Effector memory CD4-positive, alpha-beta T cell (primary cell): ENCODE results near the gene KATNAL1.

Source experiments
- DNase-seq, 3 donors: peaks; one replicate each; pipeline ENCODE4 v3.0.0-alpha.2; 2020
- H3K27ac ChIP-seq: 2 replicates; pipeline ENCODE4 v1.7.0; 2013; ENCODE audit warnings: mild to moderate bottlenecking, low read length, moderate library complexity; ENCODE audit not compliant: insufficient read depth, poor library complexity, severe bottlenecking
- H3K27me3 ChIP-seq: replicated peaks from 2 replicates; pipeline ENCODE4 v1.7.0; 2013; ENCODE audit warnings: mild to moderate bottlenecking, low read length; ENCODE audit not compliant: insufficient read depth, control insufficient read depth, poor library complexity, severe bottlenecking
- H3K36me3 ChIP-seq: 2 replicates; pipeline ENCODE4 v1.7.0; 2013; ENCODE audit warnings: mild to moderate bottlenecking, low read length, moderate library complexity; ENCODE audit not compliant: control insufficient read depth, insufficient read depth
- H3K4me1 ChIP-seq: 2 replicates; pipeline ENCODE4 v1.7.0; 2013; ENCODE audit warnings: low read length, mild to moderate bottlenecking; ENCODE audit not compliant: control insufficient read depth, insufficient read depth, poor library complexity, severe bottlenecking
- H3K4me3 ChIP-seq: 2 replicates; pipeline ENCODE4 v1.7.0; 2013; ENCODE audit warnings: low read length, low read depth, mild to moderate bottlenecking; ENCODE audit not compliant: insufficient read depth, poor library complexity, severe bottlenecking
- H3K9me3 ChIP-seq: 2 replicates; pipeline ENCODE4 v1.7.0; 2013; ENCODE audit warnings: mild to moderate bottlenecking, low read length, moderate library complexity; ENCODE audit not compliant: control insufficient read depth

The KATNAL1 gene

DNA sequence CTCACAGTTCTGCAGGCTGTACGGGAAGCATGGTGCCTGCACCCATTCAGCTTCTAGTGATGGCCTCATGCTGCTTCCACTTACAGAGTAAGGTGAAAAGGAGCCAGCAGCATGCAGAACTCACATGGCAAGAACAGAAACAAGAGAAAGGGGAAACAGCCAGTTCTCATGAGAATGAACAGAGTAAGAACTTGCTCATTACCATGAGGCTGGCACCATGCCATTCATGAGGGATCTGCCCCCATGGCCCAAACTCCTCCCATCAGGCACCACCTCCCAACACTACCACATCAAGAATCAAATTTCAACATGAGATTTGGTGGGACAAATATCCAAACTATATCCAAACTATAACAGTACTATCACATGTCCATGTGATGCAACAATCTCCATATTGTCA lies 72.1 kb downstream of the KATNAL1 start:
- DNase-seq, result no peak
- Histone ChIP-seq H3K4me1 (no peaks in the 10 kb centered on the region), H3K4me3 (no peak overlapping the region), H3K36me3 (peaks cover 3% of the 10 kb centered on the region), H3K27ac (no peak overlapping the region), H3K27me3 (no peaks in the 10 kb centered on the region), H3K9me3 (no peaks in the 10 kb centered on the region)

DNA sequence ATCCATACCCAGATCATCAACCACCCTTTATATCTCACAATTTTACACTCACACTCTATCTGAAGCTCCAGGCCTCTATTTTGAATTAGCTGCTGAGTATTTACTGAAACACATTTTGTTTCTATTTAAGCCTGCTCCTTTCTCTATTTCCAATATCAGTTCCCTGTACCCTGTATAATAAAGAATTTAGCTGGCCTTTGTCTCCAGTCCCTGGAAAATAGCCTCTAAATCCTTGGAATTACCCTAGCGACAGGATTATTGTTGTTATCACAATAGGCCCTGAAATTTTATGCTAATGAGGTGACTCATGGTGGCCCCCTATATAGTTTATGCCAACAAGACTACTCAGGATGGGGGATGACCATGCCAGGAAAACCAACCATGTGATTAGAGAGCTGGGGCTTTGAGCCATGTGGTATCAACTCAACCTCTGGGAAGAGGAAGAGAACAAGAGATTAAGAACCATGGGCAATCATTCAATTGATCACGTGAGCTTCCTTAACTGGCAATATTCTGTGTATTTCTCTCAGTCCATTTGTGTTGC lies 72.7 kb downstream of the KATNAL1 start:
- H3K27ac ChIP-seq, result no peak overlapping the region
- H3K36me3 ChIP-seq, result peaks cover 3% of the 10 kb centered on the region
- no peak for DNase-seq
- H3K4me1 ChIP-seq, result no peaks in the 10 kb centered on the region
- H3K4me3 ChIP-seq, result no peak overlapping the region
- no peaks in the 10 kb centered on the region for H3K27me3 ChIP-seq
- H3K9me3 ChIP-seq, result no peaks in the 10 kb centered on the region

- no peak for DNase-seq
- Histone ChIP-seq H3K36me3 (peaks cover 4% of the 10 kb centered on the region), H3K27me3 (no peaks in the 10 kb centered on the region), H3K9me3 (no peaks in the 10 kb centered on the region), H3K27ac (no peak overlapping the region), H3K4me3 (no peak overlapping the region), H3K4me1 (no peaks in the 10 kb centered on the region)
Observed at GRCh38 chr13:30224732-30225131, 82.6 kb downstream of the KATNAL1 start.

DNA sequence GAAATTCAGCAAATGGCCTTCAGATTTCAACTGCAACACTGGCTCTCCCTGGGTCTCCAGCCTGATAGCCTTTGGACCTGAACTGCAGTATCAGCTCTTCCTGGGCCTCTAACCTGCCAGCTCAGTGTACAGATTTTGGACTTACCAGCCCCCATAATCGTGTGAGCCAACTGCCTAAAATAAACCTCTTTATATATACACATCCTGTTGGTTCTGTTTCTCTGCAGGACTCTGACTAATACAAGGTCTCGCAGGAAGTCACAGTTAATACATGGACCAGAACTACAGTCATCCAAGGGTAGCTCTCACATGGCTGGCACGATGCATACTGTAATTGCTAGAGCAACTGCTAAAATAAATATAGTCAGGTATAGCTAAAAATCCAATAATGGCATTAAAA lies 85.1 kb downstream of the KATNAL1 start:
- no peak overlapping the region for H3K27ac ChIP-seq
- H3K27me3 ChIP-seq, result no peaks in the 10 kb centered on the region
- H3K4me3 ChIP-seq, result no peak overlapping the region
- no peaks in the 10 kb centered on the region for H3K4me1 ChIP-seq
- peaks cover 4% of the 10 kb centered on the region for H3K36me3 ChIP-seq
- no peak for DNase-seq
- H3K9me3 ChIP-seq, result no peaks in the 10 kb centered on the region

GRCh38 chr13:30216111-30216510 lies 91.2 kb downstream of the KATNAL1 start:
- DNase-seq, result no peak
- Histone ChIP-seq H3K27ac (no peak overlapping the region), H3K27me3 (no peaks in the 10 kb centered on the region), H3K36me3 (no peaks in the 10 kb centered on the region), H3K4me3 (no peak overlapping the region), H3K9me3 (no peaks in the 10 kb centered on the region), H3K4me1 (no peaks in the 10 kb centered on the region)

- Histone ChIP-seq H3K4me3 (no peak overlapping the region), H3K27ac (no peak overlapping the region), H3K4me1 (no peaks in the 10 kb centered on the region), H3K27me3 (no peaks in the 10 kb centered on the region), H3K9me3 (no peaks in the 10 kb centered on the region), H3K36me3 (no peaks in the 10 kb centered on the region)
- DNase-seq, result no peak
Observed at GRCh38 chr13:30212256-30212655, 95.1 kb downstream of the KATNAL1 start.

GRCh38 chr13:30211745-30212144 lies 95.6 kb downstream of the KATNAL1 start:
- Histone ChIP-seq H3K4me1 (no peaks in the 10 kb centered on the region), H3K27me3 (no peaks in the 10 kb centered on the region), H3K27ac (no peak overlapping the region), H3K9me3 (no peaks in the 10 kb centered on the region), H3K36me3 (no peaks in the 10 kb centered on the region), H3K4me3 (no peak overlapping the region)
- no peak for DNase-seq

DNA sequence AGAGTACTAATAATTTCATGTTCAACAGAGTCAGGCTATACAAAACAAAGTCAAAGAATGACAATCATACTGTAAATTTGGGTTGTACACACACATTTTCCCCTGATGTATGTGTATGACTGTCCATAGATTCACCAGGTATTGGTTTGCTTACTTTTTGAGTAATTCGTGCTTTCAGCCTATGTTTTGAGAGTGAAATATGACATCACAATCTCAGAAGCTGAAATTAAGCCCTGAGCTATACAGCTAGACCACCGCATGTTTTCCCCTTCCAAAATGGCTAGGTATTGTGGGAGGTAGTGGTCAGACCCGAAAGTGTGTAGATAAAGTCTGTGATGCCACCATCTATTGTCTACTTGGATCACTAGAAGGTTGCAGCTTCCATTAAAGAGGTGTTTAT lies 102.8 kb downstream of the KATNAL1 start:
- Histone ChIP-seq H3K9me3 (no peaks in the 10 kb centered on the region), H3K27ac (no peak overlapping the region), H3K4me1 (no peaks in the 10 kb centered on the region), H3K4me3 (no peak overlapping the region), H3K27me3 (no peaks in the 10 kb centered on the region), H3K36me3 (no peaks in the 10 kb centered on the region)
- no peak for DNase-seq

DNA sequence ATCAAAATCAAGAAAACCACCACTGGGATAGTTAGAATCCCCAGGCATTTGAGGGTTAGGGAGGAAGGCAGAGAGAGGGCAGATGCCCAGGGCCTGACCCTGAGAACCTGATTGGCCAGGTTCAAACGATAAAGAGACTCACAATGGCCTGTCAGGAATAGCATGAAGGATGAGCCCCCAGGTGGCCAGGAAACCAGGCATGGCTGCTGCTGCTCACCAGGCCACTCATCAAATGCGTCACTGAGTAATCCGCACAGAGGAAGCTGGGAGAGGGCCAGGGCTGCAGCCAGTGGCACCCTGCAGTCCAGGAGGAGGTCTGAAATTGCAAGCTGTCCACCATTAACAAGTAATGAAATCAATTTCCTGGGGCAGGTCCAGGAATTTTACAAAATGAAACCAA lies 111.3 kb downstream of the KATNAL1 start:
- DNase-seq, result no peak
- H3K36me3 ChIP-seq, result no peaks in the 10 kb centered on the region
- no peaks in the 10 kb centered on the region for H3K27me3 ChIP-seq
- no peaks in the 10 kb centered on the region for H3K4me1 ChIP-seq
- no peaks in the 10 kb centered on the region for H3K9me3 ChIP-seq
- H3K27ac ChIP-seq, result no peak overlapping the region
- H3K4me3 ChIP-seq, result no peak overlapping the region

GRCh38 chr13:30194906-30195305 lies 112.4 kb downstream of the KATNAL1 start:
- Histone ChIP-seq H3K4me3 (no peak overlapping the region), H3K27ac (no peak overlapping the region), H3K36me3 (no peaks in the 10 kb centered on the region), H3K9me3 (no peaks in the 10 kb centered on the region), H3K4me1 (no peaks in the 10 kb centered on the region), H3K27me3 (no peaks in the 10 kb centered on the region)
- DNase-seq, result no peak
